Trophoblast cell (in vitro differentiated cells and primary cell): Measurements from ENCODE around the gene STMP1. TPM values are rescaled to one million over a fixed set of nuclear protein-coding genes. Genes with fewer than 3 reads are reported as not detected.
A peak's percentile ranks its signal among the peaks of the same experiment; 100 is the strongest.

Experiments
- DNase-seq, 2 donors: peaks; one replicate each; pipeline ENCODE4 v3.0.0-alpha.2; 2016
- H2AFZ ChIP-seq: 2 replicates; pipeline ENCODE4 v1.6.1; 2013; ENCODE audit warnings: low read length, moderate library complexity, mild to moderate bottlenecking; ENCODE audit not compliant: insufficient read depth, poor library complexity
- H2AK5ac ChIP-seq: 2 replicates; pipeline ENCODE4 v1.6.1; 2013; ENCODE audit warnings: mild to moderate bottlenecking, low read length
- H2BK120ac ChIP-seq: 2 replicates; pipeline ENCODE4 v1.6.1; 2013; ENCODE audit warnings: low read length, mild to moderate bottlenecking, moderate library complexity; ENCODE audit not compliant: insufficient read depth, poor library complexity
- H2BK12ac ChIP-seq: 2 replicates; pipeline ENCODE4 v1.6.1; 2013; ENCODE audit warnings: mild to moderate bottlenecking, low read length, moderate library complexity
- H2BK5ac ChIP-seq: 2 replicates; pipeline ENCODE4 v1.6.1; 2013; ENCODE audit warnings: low read length, low read depth, moderate library complexity, mild to moderate bottlenecking; ENCODE audit not compliant: poor library complexity
- H3K14ac ChIP-seq: 2 replicates; pipeline ENCODE4 v1.6.1; 2013; ENCODE audit warnings: mild to moderate bottlenecking, low read length
- H3K18ac ChIP-seq: 2 replicates; pipeline ENCODE4 v1.6.1; 2013; ENCODE audit warnings: mild to moderate bottlenecking, low read length
- H3K23ac ChIP-seq: 2 replicates; pipeline ENCODE4 v1.6.1; 2013; ENCODE audit warnings: low read length
- H3K27ac ChIP-seq: 2 replicates; pipeline ENCODE4 v1.5.1; 2013; ENCODE audit warnings: low read depth, mild to moderate bottlenecking, inconsistent platforms, low read length, moderate library complexity
- H3K27me3 ChIP-seq: 2 replicates; pipeline ENCODE4 v1.6.1; 2013; ENCODE audit warnings: inconsistent platforms, mild to moderate bottlenecking, low read length, moderate library complexity; ENCODE audit not compliant: insufficient read depth
- H3K36me3 ChIP-seq, 2 experiments: 1 replicate in 1 of 2; 2 replicates in 1 of 2; pipeline ENCODE4 v1.6.1; 2013; ENCODE audit warnings: low read length in 2 of 2, mild to moderate bottlenecking in 2 of 2, moderate library complexity in 1 of 2; ENCODE audit not compliant: insufficient read depth in 2 of 2, control insufficient read depth in 1 of 2
- H3K4ac ChIP-seq: 2 replicates; pipeline ENCODE4 v1.6.1; 2013; ENCODE audit warnings: low read depth, mild to moderate bottlenecking, low read length, moderate library complexity
- H3K4me1 ChIP-seq, 2 experiments: 1 replicate in 1 of 2; 2 replicates in 1 of 2; pipeline ENCODE4 v1.6.1; 2013; ENCODE audit warnings: low read length in 2 of 2, mild to moderate bottlenecking in 2 of 2, moderate library complexity in 1 of 2; ENCODE audit not compliant: insufficient read depth in 2 of 2, control insufficient read depth in 1 of 2
- H3K4me2 ChIP-seq: 2 replicates; pipeline ENCODE4 v1.6.1; 2013; ENCODE audit warnings: inconsistent platforms, mild to moderate bottlenecking, low read length, moderate library complexity
- H3K4me3 ChIP-seq: 2 replicates; pipeline ENCODE4 v1.5.1; 2013; ENCODE audit warnings: mild to moderate bottlenecking, low read depth, low read length, inconsistent platforms
- H3K79me1 ChIP-seq: one replicate; pipeline ENCODE4 v1.6.1; 2013; ENCODE audit warnings: low read length
- H3K79me2 ChIP-seq: 2 replicates; pipeline ENCODE4 v1.6.1; 2013; ENCODE audit warnings: low read length, mild to moderate bottlenecking; ENCODE audit not compliant: control insufficient read depth, insufficient read depth, poor library complexity
- H3K9ac ChIP-seq: 2 replicates; pipeline ENCODE4 v1.6.1; 2013; ENCODE audit warnings: mild to moderate bottlenecking, low read length
- H3K9me3 ChIP-seq: 2 replicates; pipeline ENCODE4 v1.6.1; 2013; ENCODE audit warnings: low read depth, mild to moderate bottlenecking, control low read depth, inconsistent platforms, low read length; ENCODE audit not compliant: insufficient read depth
- H4K12ac ChIP-seq: 2 replicates; pipeline ENCODE4 v1.6.1; 2013; ENCODE audit warnings: low read depth, mild to moderate bottlenecking, low read length, moderate library complexity
- H4K8ac ChIP-seq: 2 replicates; pipeline ENCODE4 v1.6.1; 2013; ENCODE audit warnings: low read depth, mild to moderate bottlenecking, low read length, moderate library complexity
- H4K91ac ChIP-seq: one replicate; pipeline ENCODE4 v1.6.1; 2013; ENCODE audit warnings: low read depth, mild to moderate bottlenecking, low read length, moderate library complexity
- WGBS: extraction: QIAGEN DNeasy Blood & Tissue Kit; methylation state at CpG from one replicate; pipeline ENCODE4 v1.1.7; 2013; ENCODE audit warnings: missing lambda C conversion rate; ENCODE audit not compliant: insufficient read length, insufficient coverage; ENCODE audit errors: extremely low coverage; 5-methylcytosine and 5-hydroxymethylcytosine counted together
- polyA plus RNA-seq: library from polyadenylated mRNA; stranded (reverse); fragments of 200-250 nt; gene quantifications from 2 replicates; pipeline ENCODE4 v1.2.3, GENCODE V29; 2013

STMP1 gene
- 41.4 and 42.5 TPM in 2 replicates for polyA plus RNA-seq

- no peaks in the 10 kb centered on the region for H3K9me3 ChIP-seq
- no CpG with 5 or more reads among the region's 60 CpGs for WGBS
- peak within 1 kb of the TSS; percentile 95 for H2BK5ac ChIP-seq
- peak within 1 kb of the TSS; percentile 97 for H4K91ac ChIP-seq
- H2BK12ac ChIP-seq = peak within 1 kb of the TSS; percentile 25
- peaks cover 5 to 8% of the 10 kb centered on the region in 2 experiments for H3K4me1 ChIP-seq
- no peaks in the 10 kb centered on the region for H3K36me3 ChIP-seq
- H3K27ac ChIP-seq = peak within 1 kb of the TSS; percentile 88
- peaks cover 11% of the 10 kb centered on the region for H3K79me2 ChIP-seq
- H3K4me2 ChIP-seq = peak within 1 kb of the TSS; percentile 92
- H3K9ac ChIP-seq = peak within 1 kb of the TSS; percentile 96
- H3K4me3 ChIP-seq = peak within 1 kb of the TSS; percentile 98
- H3K14ac ChIP-seq = peak within 1 kb of the TSS; percentile 98
- H3K79me1 ChIP-seq = peaks cover 9% of the 10 kb centered on the region
- no peaks in the 10 kb centered on the region for H3K27me3 ChIP-seq
- peak within 1 kb of the TSS; percentile 97 for H3K4ac ChIP-seq
- peak within 1 kb of the TSS; percentile 98 for H3K18ac ChIP-seq
- H2BK120ac ChIP-seq = peak within 1 kb of the TSS; percentile 94
- no peak within 1 kb of the TSS for H3K23ac ChIP-seq
- peak; percentile 95 to 98 for DNase-seq
- H4K8ac ChIP-seq = peak within 1 kb of the TSS; percentile 98
- H4K12ac ChIP-seq = peak within 1 kb of the TSS; percentile 85
- peak within 1 kb of the TSS; percentile 80 for H2AFZ ChIP-seq
- peak within 1 kb of the TSS; percentile 82 for H2AK5ac ChIP-seq
Observed at GRCh38 chr7:135662373-135663114, at the start of gene STMP1. TSS of gene STMP1 (plus strand) at chr7:135662514.

- Histone ChIP-seq H2BK5ac (no peak overlapping the region), H2AK5ac (no peak overlapping the region), H4K91ac (no peak overlapping the region), H4K12ac (no peak overlapping the region), H3K4ac (no peak overlapping the region), H3K18ac (no peak overlapping the region), H3K4me3 (no peak overlapping the region), H3K4me2 (no peak overlapping the region), H3K36me3 (peaks cover 14 to 26% of the 10 kb centered on the region in 2 experiments), H4K8ac (no peak overlapping the region), H2BK120ac (no peak overlapping the region), H3K14ac (no peak overlapping the region), H3K9me3 (no peaks in the 10 kb centered on the region), H3K79me1 (no peaks in the 10 kb centered on the region), H3K27ac (no peak overlapping the region), H3K4me1 (no peaks in the 10 kb centered on the region), H3K27me3 (no peaks in the 10 kb centered on the region), H3K9ac (no peak overlapping the region), H2BK12ac (no peak overlapping the region), H3K79me2 (no peaks in the 10 kb centered on the region), H3K23ac (no peak overlapping the region), H2AFZ (no peak overlapping the region)
- no peak for DNase-seq
- no CpG with 5 or more reads among the region's 1 CpG for WGBS
Observed at GRCh38 chr7:135616136-135616535, 46.2 kb upstream of the STMP1 start.

GRCh38 chr7:135617781-135618180, 44.5 kb upstream of the STMP1 start:
- no peaks in the 10 kb centered on the region for H3K9me3 ChIP-seq
- H4K8ac ChIP-seq = no peak overlapping the region
- WGBS = no CpG with 5 or more reads among the region's 2 CpGs
- H3K27me3 ChIP-seq = no peaks in the 10 kb centered on the region
- no peak for DNase-seq
- no peak overlapping the region for H3K18ac ChIP-seq
- peaks cover 15 to 25% of the 10 kb centered on the region in 2 experiments for H3K36me3 ChIP-seq
- no peak overlapping the region for H2AFZ ChIP-seq
- no peaks in the 10 kb centered on the region for H3K79me2 ChIP-seq
- H3K9ac ChIP-seq = no peak overlapping the region
- no peaks in the 10 kb centered on the region for H3K4me1 ChIP-seq
- no peak overlapping the region for H2BK5ac ChIP-seq
- H2BK120ac ChIP-seq = no peak overlapping the region
- H3K4ac ChIP-seq = no peak overlapping the region
- H3K27ac ChIP-seq = no peak overlapping the region
- no peak overlapping the region for H2AK5ac ChIP-seq
- no peak overlapping the region for H3K4me3 ChIP-seq
- no peak overlapping the region for H3K23ac ChIP-seq
- H3K14ac ChIP-seq = no peak overlapping the region
- no peak overlapping the region for H4K12ac ChIP-seq
- H4K91ac ChIP-seq = no peak overlapping the region
- no peak overlapping the region for H2BK12ac ChIP-seq
- H3K4me2 ChIP-seq = no peak overlapping the region
- no peaks in the 10 kb centered on the region for H3K79me1 ChIP-seq

GRCh38 chr7:135618510-135618909, 43.8 kb upstream of the STMP1 start:
- H2BK5ac ChIP-seq = no peak overlapping the region
- H3K18ac ChIP-seq = no peak overlapping the region
- H3K4me1 ChIP-seq = no peaks in the 10 kb centered on the region
- no peaks in the 10 kb centered on the region for H3K9me3 ChIP-seq
- no peak overlapping the region for H3K4me3 ChIP-seq
- H4K8ac ChIP-seq = no peak overlapping the region
- no peaks in the 10 kb centered on the region for H3K27me3 ChIP-seq
- no peak overlapping the region for H3K23ac ChIP-seq
- no peak overlapping the region for H4K12ac ChIP-seq
- no peak overlapping the region for H2AFZ ChIP-seq
- H3K27ac ChIP-seq = no peak overlapping the region
- no peak overlapping the region for H3K4me2 ChIP-seq
- no peaks in the 10 kb centered on the region for H3K79me2 ChIP-seq
- no peaks in the 10 kb centered on the region for H3K79me1 ChIP-seq
- no peak overlapping the region for H4K91ac ChIP-seq
- WGBS = no CpG with 5 or more reads among the region's 7 CpGs
- H3K14ac ChIP-seq = no peak overlapping the region
- no peak overlapping the region for H3K4ac ChIP-seq
- no peak for DNase-seq
- H3K36me3 ChIP-seq = peaks cover 16 to 28% of the 10 kb centered on the region in 2 experiments
- H2AK5ac ChIP-seq = no peak overlapping the region
- no peak overlapping the region for H2BK120ac ChIP-seq
- no peak overlapping the region for H3K9ac ChIP-seq
- H2BK12ac ChIP-seq = no peak overlapping the region
